SIG-M5 treated with dmso at 0.1 percent for 504 hours (cell line): ENCODE measurements around the gene PARD3B.

Experiments
- DNase-seq: peaks from one replicate; lab custom pipeline; 2025; ENCODE audit not compliant: unreplicated experiment; lab: John Stamatoyannopoulos, UW

Gene PARD3B

GRCh38 chr2:205089958-205090357, 544.7 kb downstream of the PARD3B start:
- no peak for DNase-seq

- DNase-seq: no peak
These were observed 546.1 kb downstream of the PARD3B start for GRCh38 chr2:205091411-205091810.

DNA sequence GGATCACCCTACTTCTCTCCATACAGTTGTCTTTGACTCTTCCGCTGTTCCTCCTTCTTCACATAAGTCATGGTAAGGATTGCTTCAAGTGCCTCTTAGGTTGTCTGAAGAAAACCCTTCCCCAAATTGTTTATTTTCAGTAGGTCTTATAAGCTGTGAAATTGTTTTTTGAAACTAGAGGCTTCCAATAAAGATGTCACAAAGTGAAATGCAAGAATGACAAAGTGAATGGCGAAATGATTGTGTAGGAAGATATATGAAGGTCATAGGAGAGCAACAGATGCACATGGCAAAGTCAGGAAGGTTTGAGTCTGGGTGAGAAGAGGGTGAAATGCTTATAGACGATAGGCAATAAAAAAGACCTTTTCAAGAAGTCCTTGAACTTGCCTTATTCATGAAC, 548.8 kb downstream of the PARD3B start:
- no peak for DNase-seq

DNA sequence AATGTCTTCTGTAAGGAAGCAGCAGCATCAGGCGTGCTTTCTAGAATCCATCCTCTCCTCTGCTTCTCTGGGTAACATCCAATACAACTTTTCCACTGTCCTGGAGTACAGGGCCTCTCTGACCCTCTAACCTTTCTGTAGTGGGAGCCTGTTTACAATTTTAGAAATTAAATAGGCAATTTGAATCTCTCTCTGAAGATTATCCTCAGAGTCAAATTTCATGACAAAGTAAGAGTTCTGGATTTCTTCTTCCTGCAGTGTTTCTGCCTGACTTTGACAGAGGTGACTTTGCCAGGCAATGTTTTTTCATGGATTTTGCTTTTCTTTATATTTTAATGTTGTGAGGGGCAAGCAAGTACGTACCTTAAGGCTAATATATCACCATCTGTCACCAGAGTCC, 558.4 kb downstream of the PARD3B start:
- no peak for DNase-seq

- no peak for DNase-seq
These were observed 562.5 kb downstream of the PARD3B start for GRCh38 chr2:205107810-205108209.

DNA sequence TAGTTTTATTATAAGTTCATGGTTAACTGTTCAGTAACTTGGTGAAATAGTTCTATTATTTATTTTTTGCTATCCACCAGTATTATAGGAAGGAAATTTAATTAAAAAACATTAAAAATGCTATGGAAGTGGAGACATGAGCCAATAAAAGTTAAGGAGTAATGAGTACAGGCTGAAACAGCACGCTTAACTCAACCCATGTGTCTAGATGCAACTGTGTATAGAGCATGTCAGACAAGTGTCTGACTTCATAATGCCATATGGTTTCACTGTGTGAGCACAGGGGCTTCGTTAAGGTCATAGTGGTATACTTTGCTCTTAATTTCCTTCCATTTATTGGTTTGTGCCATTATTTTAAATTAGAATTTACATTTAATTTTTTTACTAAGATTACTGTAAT, 570.2 kb downstream of the PARD3B start:
- no peak for DNase-seq

DNA sequence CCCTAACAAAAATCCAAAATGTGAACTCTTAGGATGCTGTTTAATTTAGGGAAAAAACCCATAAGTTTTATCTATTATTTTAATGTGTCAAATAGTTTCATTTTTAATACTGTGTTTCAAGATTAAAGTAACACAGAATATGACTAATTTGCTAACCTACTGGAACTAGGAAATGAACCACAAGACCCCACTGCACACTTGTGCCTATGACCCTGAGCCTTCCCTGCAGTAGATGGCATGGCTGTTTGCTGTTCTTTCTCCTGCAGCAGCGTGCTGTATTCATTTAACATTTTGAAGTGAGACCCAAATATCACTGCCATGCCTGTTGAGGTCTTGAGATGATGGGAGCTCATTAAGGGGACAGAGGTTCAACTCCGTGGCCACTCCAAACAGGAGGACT, 571.9 kb downstream of the PARD3B start:
- DNase-seq: no peak

- no peak for DNase-seq
These were observed 573.9 kb downstream of the PARD3B start for GRCh38 chr2:205119136-205119535.

- no peak for DNase-seq
These were observed 583.5 kb downstream of the PARD3B start for GRCh38 chr2:205128726-205129125.

DNA sequence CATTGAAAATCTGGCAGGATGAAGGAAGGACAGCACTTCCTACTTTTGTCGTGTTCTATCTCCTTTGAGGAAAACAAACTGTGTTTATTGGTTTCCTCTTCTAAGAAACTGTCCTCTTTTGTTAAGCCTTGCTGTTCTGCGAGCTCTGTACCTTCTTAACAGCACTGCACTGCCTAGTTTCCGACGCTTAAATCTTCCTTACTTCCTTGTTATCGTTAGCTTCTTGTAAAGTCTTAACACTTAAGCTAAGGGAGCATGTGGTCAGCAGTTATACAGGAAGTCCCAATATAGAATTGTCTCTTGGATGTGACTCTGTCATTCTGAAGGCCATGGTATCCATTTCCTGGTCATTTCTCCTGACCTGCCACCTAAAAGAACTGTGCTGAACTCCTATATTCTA, 584.3 kb downstream of the PARD3B start:
- no peak for DNase-seq

DNA sequence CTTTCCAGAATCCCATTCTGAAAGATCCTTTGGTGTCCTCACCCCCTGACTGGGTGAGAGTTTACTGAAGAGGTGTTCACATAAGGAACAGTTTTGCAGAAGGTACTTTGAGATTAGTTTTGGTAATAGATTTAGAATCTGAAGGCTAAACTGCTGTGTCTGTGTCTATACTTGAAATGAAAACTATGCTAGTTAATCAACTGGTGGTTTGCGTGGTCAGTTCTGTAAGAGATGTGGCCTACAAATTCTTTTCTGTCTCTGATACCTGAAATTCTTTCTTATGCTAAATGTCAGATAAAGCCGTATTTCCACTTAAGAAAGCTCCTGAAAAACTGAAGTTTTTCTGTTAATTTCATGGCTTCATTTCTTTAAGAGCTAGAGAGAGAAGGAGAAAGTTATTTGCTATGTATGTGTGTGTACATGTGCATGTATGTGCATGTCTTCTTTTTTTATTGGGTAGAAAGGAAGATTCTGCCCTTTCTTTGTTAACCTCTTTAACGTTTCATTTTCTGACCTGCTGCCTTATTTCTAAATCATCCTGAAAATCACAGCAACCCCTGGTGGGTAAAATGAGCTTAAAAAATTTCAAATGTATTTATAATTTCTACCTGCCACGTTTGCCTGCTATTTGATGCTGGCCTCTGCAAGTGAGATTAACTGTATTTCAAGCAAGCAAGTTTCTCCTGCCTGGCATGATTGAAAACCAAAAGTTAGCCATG, 585.0 kb downstream of the PARD3B start:
- no peak for DNase-seq

GRCh38 chr2:205133544-205133943, 588.3 kb downstream of the PARD3B start:
- DNase-seq: no peak

DNA sequence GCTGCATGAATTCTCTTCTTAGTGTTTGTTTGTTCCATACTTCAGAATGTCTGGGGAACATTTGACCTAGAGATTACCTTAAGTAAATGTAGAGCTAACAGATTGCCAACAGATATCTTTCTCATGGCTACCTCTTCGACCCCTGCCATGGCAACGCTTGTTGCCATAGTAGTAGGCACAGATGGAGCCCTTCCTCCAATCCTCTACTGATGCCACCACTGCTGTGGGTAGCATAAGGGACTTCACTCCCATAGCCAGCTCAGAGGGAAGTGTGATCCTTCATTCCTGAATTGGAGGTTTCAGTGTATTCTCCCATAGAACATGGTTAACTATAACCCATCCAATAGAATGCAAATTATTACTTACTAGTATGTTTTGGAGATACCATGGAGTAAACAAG, 593.5 kb downstream of the PARD3B start:
- DNase-seq: no peak

GRCh38 chr2:205139822-205140463, 594.7 kb downstream of the PARD3B start:
- DNase-seq: no peak

- no peak for DNase-seq
These were observed 596.1 kb downstream of the PARD3B start for GRCh38 chr2:205141381-205141780.

DNA sequence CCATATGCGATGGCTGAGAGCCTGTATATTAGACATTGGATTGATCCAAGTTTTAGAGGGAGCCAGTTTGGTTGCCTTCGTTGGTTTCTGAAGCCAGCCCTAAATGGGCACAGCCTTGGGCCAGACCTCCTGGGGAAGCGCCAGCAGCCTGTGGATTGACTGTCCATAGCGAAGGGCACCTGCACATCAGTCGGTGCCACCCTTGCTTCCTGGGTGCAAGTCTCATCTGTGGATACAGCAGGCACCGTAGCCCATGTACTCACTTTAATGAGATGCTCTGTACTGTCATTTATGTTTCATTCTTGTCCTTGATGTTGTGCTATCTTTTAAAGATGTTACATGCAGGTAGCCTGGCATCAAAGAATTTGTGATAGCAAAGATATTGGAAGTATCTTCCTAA, 600.6 kb downstream of the PARD3B start:
- no peak for DNase-seq

GRCh38 chr2:205148755-205149154, 603.5 kb downstream of the PARD3B start:
- no peak for DNase-seq

DNA sequence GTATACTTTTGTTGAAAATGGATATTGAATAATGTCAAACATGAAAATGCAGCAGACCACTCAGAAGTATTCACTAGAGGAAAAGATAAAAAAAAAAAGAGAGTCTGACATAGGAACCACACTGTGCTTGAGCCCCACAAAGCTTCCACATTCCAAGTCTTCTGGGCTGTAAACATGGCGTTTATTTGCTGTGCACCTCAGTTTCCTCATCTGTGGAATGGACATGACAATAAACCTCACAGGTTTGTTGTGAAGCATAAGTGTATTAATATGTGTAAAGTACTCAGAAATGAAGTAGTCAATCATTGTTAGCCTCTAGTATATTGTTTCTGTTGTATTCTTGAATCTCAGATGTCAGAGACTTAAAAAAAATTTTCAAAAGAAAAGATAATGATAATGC, 611.2 kb downstream of the PARD3B start:
- no peak for DNase-seq

- DNase-seq: no peak
These were observed 613.1 kb downstream of the PARD3B start for GRCh38 chr2:205158404-205158803.

DNA sequence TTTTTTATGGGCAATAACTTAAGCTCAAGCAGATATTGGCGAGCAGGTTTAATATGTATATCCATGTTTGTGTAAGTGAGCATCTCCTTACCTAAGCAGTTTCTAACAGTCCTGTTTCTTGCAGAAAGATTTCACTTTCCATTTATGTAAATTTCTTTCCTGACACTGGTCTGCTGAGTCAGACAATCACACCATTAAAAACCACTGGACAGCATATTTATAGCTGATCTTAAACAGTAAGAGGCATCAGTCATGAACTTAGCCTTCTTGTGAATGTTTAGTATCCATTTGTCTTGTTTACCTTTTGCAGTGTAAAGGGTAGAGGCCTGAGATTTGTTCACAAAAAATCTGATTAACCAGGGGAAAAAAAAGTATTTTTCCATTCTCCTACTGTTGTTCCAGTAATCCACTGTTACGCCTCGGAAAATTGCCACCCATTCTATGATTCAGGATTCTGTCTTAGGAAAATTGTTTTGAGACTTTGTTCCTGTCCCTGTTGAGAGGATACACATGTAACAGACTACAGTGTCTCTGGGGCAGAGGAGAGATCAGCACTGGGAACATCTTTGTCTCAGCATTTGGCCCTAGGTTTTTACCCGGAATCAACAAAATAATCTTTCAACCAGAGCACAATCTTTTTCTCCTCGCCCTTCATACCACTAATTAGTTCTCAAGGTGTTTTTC, 616.0 kb downstream of the PARD3B start:
- DNase-seq: no peak

- DNase-seq: no peak
These were observed 621.5 kb downstream of the PARD3B start for GRCh38 chr2:205166745-205167144.

GRCh38 chr2:205169012-205169411, 623.7 kb downstream of the PARD3B start:
- no peak for DNase-seq
